HK-2 (cell line): ENCODE data around the gene EIF2S3.
"Not testable (repeated sequence)": the region's sequence is repeated elsewhere in the genome, so short reads cannot be mapped to it uniquely, and the experiment has no call there.

ENCODE experiments used
- DNase-seq: peaks from one replicate; pipeline ENCODE4 v3.0.0-alpha.2; 2018; ENCODE audit not compliant: unreplicated experiment

Gene EIF2S3

GRCh38 chrX:24054182-24055042, at the start of gene EIF2S3:
Gene EIF2S3, plus strand, starts transcription at chrX:24054956. Its CDS starts 13 bp downstream, at chrX:24054969.
- DNase-seq: peak; percentile 86

GRCh38 chrX:24005028-24005427, 49.7 kb upstream of the EIF2S3 start:
- DNase-seq: no peak

- no peak for DNase-seq
Measured at GRCh38 chrX:24005867-24006266, 48.9 kb upstream of the EIF2S3 start.

GRCh38 chrX:24012266-24012665, 42.5 kb upstream of the EIF2S3 start:
- no peak for DNase-seq

- peak; percentile 4 for DNase-seq
Measured at GRCh38 chrX:24014388-24015018, 40.3 kb upstream of the EIF2S3 start.

GRCh38 chrX:24017674-24018073, 37.1 kb upstream of the EIF2S3 start:
- no peak for DNase-seq

GRCh38 chrX:24018809-24019208, 35.9 kb upstream of the EIF2S3 start:
- DNase-seq: no peak

- no peak for DNase-seq
Measured at GRCh38 chrX:24019448-24019847, 35.3 kb upstream of the EIF2S3 start.

- DNase-seq: no peak
Measured at GRCh38 chrX:24020306-24020876, 34.4 kb upstream of the EIF2S3 start.

- no peak for DNase-seq
Measured at GRCh38 chrX:24023544-24023943, 31.2 kb upstream of the EIF2S3 start.

GRCh38 chrX:24023972-24024669, 30.6 kb upstream of the EIF2S3 start:
- peak; percentile 2 for DNase-seq

GRCh38 chrX:24024819-24025740, 29.7 kb upstream of the EIF2S3 start:
- peak; percentile 90 for DNase-seq

GRCh38 chrX:24025741-24026403, 28.9 kb upstream of the EIF2S3 start:
- no peak for DNase-seq

GRCh38 chrX:24026432-24026831, 28.3 kb upstream of the EIF2S3 start:
- DNase-seq: no peak

- DNase-seq: no peak
Measured at GRCh38 chrX:24027086-24027485, 27.7 kb upstream of the EIF2S3 start, which contains the start of gene KLHL15. Gene KLHL15, minus strand, starts transcription at chrX:24027186. Its CDS starts 20,493 bp downstream, at chrX:24006693.

GRCh38 chrX:24027985-24028384, 26.8 kb upstream of the EIF2S3 start:
- DNase-seq: no peak

- DNase-seq: no peak
Measured at GRCh38 chrX:24030597-24030996, 24.2 kb upstream of the EIF2S3 start.

GRCh38 chrX:24034485-24034884, 20.3 kb upstream of the EIF2S3 start:
- DNase-seq: no peak

- no peak for DNase-seq
Measured at GRCh38 chrX:24037729-24038128, 17.0 kb upstream of the EIF2S3 start.

GRCh38 chrX:24046060-24046459, 8.7 kb upstream of the EIF2S3 start:
- DNase-seq: not testable (repeated sequence)
